HepG2 (cell line): ENCODE data around the gene ZFYVE28. TPM values are rescaled to one million over a fixed set of nuclear protein-coding genes. Genes with fewer than 3 reads are reported as not detected.

Experiments
- ATAC-seq: fragments of 200-7000 bp; cut with Tn5 transposase; 3 replicates; pipeline ENCODE4 v1.9.1; 2020; ENCODE audit warnings: mild to moderate bottlenecking, moderate library complexity
- BruUV-seq: library from RNA; stranded (reverse); fragments of 400-500 nt; replicated peaks from 2 replicates; lab custom pipeline; 2021; lab: Mats Ljungman, UMichigan
- CTCF ChIA-PET: fragments of 300-600 bp; formaldehyde crosslinking; extraction: SDS; loops from one replicate; lab custom pipeline; 2021; ENCODE audit warnings: low total read pairs, inconsistent platforms, low intra/inter-chr PET ratio; lab: Yijun Ruan, JAX
- POLR2A ChIA-PET: fragments of 350-600 bp; sonication (Branson Sonifier 250); formaldehyde crosslinking; loops from one replicate; lab custom pipeline; 2020; ENCODE audit warnings: antibody characterized with exemption, inconsistent platforms; lab: Yijun Ruan, JAX
- DNase-seq: peaks from one replicate; pipeline ENCODE4 v3.0.0-alpha.2; 2015; ENCODE audit warnings: low spot score
- FAIRE-seq: peaks from 3 replicates; lab custom pipeline; 2011; peaks lifted over from hg19 to GRCh38; lab: Jason Lieb, UNC
- H2AFZ ChIP-seq: one replicate; pipeline ENCODE4 v1.6.1; 2011; ENCODE audit warnings: low read length, inconsistent platforms
- H3K27ac ChIP-seq: fragments of 300-600 bp; 3 replicates; pipeline ENCODE4 v1.8.0; 2011; ENCODE audit warnings: mixed run types, mild to moderate bottlenecking, mixed read lengths, low read length, inconsistent platforms; ENCODE audit not compliant: insufficient read depth; ENCODE audit errors: extremely low read length
- H3K27me3 ChIP-seq, 2 experiments: fragments of 200-600 bp in 1 of 2; 2 replicates in 1 of 2; 3 replicates in 1 of 2; pipeline versions ENCODE4 v1.6.0 to v1.8.0; 2011; ENCODE audit warnings: low read length in 2 of 2, mild to moderate bottlenecking in 2 of 2, moderate library complexity in 2 of 2, inconsistent platforms in 1 of 2; ENCODE audit not compliant: insufficient read depth in 2 of 2, control insufficient read depth in 1 of 2
- H3K36me3 ChIP-seq, 2 experiments: fragments of 200-600 bp in 1 of 2; replicated peaks in 1 of 2; 2 replicates in 1 of 2; 3 replicates in 1 of 2; pipeline versions ENCODE4 v1.5.1 to v1.8.0; 2011; ENCODE audit warnings: low read length in 2 of 2, inconsistent platforms in 1 of 2; ENCODE audit not compliant: insufficient read depth in 2 of 2, control insufficient read depth in 1 of 2
- H3K4me1 ChIP-seq: 2 replicates; pipeline ENCODE4 v1.5.1; 2012; ENCODE audit warnings: low read length, inconsistent platforms; ENCODE audit not compliant: insufficient read depth
- H3K4me2 ChIP-seq: 2 replicates; pipeline ENCODE4 v1.6.0; 2011; ENCODE audit warnings: low read depth, low read length, inconsistent platforms
- H3K4me3 ChIP-seq, 3 experiments: fragments of 200-600 bp in 1 of 3; sonication (generic), shearing (Covaris generic) in 1 of 3; replicated peaks in 1 of 3; 2 replicates each; pipeline ENCODE4 v1.5.1; 2011 to 2016; ENCODE audit warnings: low read length in 3 of 3, inconsistent platforms in 2 of 3, low read depth in 2 of 3, mild to moderate bottlenecking in 2 of 3, control low read depth in 1 of 3, mixed read lengths in 1 of 3; ENCODE audit not compliant: insufficient read depth in 1 of 3
- H3K79me2 ChIP-seq: one replicate; pipeline ENCODE4 v1.6.1; 2011; ENCODE audit warnings: low read length, inconsistent platforms; ENCODE audit not compliant: insufficient read depth
- H3K9ac ChIP-seq: 2 replicates; pipeline ENCODE4 v1.6.0; 2011; ENCODE audit warnings: mild to moderate bottlenecking, low read depth, low read length, inconsistent platforms; ENCODE audit not compliant: insufficient read depth
- H3K9me3 ChIP-seq: 2 replicates; pipeline ENCODE4 v1.5.1; 2012; ENCODE audit warnings: mild to moderate bottlenecking, low read length
- H4K20me1 ChIP-seq: 2 replicates; pipeline ENCODE4 v1.6.0; 2011; ENCODE audit warnings: inconsistent platforms, mild to moderate bottlenecking, low read length, moderate library complexity; ENCODE audit not compliant: insufficient read depth
- ATF7 ChIP-seq, 2 experiments: fragments of 450-650 bp in 1 of 2; sonication (generic) in 1 of 2; formaldehyde crosslinking in 1 of 2; IDR thresholded peaks; 2 replicates each; pipeline versions ENCODE4 v1.4.0 to v1.6.1; 2016 to 2020; ENCODE audit warnings: antibody characterized with exemption in 1 of 2, mild to moderate bottlenecking in 1 of 2, missing genetic modification reagents in 1 of 2
- CHD4 ChIP-seq: fragments of 200-600 bp; sonication (generic); IDR thresholded peaks from 2 replicates; pipeline ENCODE4 v1.7.0; 2017; ENCODE audit warnings: mild to moderate bottlenecking, low read length, borderline replicate concordance
- DPF2 ChIP-seq: sonication (generic); formaldehyde crosslinking; IDR thresholded peaks from 2 replicates; pipeline ENCODE4 v1.4.0; 2020; ENCODE audit warnings: mild to moderate bottlenecking, low read depth, missing genetic modification reagents, borderline replicate concordance
- EP300 ChIP-seq, 3 experiments: sonication (generic) in 1 of 3; formaldehyde crosslinking in 1 of 3; IDR thresholded peaks; 2 replicates each; pipeline versions ENCODE4 v1.5.1 to v1.6.1; 2011 to 2020; ENCODE audit warnings: low read depth in 2 of 3, low read length in 2 of 3, borderline replicate concordance in 1 of 3, improper control_type of control experiment in 1 of 3, mild to moderate bottlenecking in 1 of 3, missing genetic modification reagents in 1 of 3, moderate library complexity in 1 of 3
- GFI1 ChIP-seq: sonication (generic); formaldehyde crosslinking; IDR thresholded peaks from 2 replicates; pipeline ENCODE4 v1.5.0; 2020; ENCODE audit warnings: missing genetic modification reagents, mild to moderate bottlenecking, borderline replicate concordance
- HOXA5 ChIP-seq: sonication (generic); formaldehyde crosslinking; IDR thresholded peaks from 2 replicates; pipeline ENCODE4 v1.4.0; 2020; ENCODE audit warnings: missing genetic modification reagents
- MAZ ChIP-seq, 2 experiments: sonication (generic) in 1 of 2; formaldehyde crosslinking in 1 of 2; IDR thresholded peaks; 2 replicates each; pipeline versions ENCODE4 v1.5.0 to v1.6.1; 2012 to 2020; ENCODE audit warnings: low read depth in 2 of 2, mild to moderate bottlenecking in 2 of 2, borderline replicate concordance in 1 of 2, improper control_type of control experiment in 1 of 2, low read length in 1 of 2, missing genetic modification reagents in 1 of 2, moderate library complexity in 1 of 2
- PPARG ChIP-seq: conservative IDR thresholded peaks from 2 replicates; pipeline ENCODE4 v1.6.1; 2016; ENCODE audit warnings: missing biosample characterization, missing genetic modification reagents
- RBFOX2 ChIP-seq: fragments of 200-400 bp; formaldehyde crosslinking; IDR thresholded peaks from 2 replicates; pipeline ENCODE4 v1.6.1; 2017; ENCODE audit warnings: low read depth, mild to moderate bottlenecking, low read length
- SMC3 ChIP-seq: IDR thresholded peaks from 2 replicates; pipeline ENCODE4 v1.6.1; 2011; ENCODE audit warnings: low read length, improper control_type of control experiment
- ZNF274 ChIP-seq: sonication (generic); formaldehyde crosslinking; IDR thresholded peaks from 2 replicates; pipeline ENCODE4 v1.5.1; 2020; ENCODE audit warnings: mild to moderate bottlenecking, missing genetic modification reagents
- ZNF431 ChIP-seq: sonication (generic); formaldehyde crosslinking; IDR thresholded peaks from 2 replicates; pipeline ENCODE4 v1.9.0; 2022; ENCODE audit warnings: missing genetic modification reagents, low read depth, mild to moderate bottlenecking, borderline replicate concordance
- ZNF496 ChIP-seq: sonication (generic); formaldehyde crosslinking; IDR thresholded peaks from 2 replicates; pipeline ENCODE4 v1.8.1; 2023; ENCODE audit warnings: mild to moderate bottlenecking, moderate library complexity, missing genetic modification reagents; ENCODE audit not compliant: insufficient replicate concordance
- ZNF687 ChIP-seq: sonication (generic); formaldehyde crosslinking; IDR thresholded peaks from 2 replicates; pipeline ENCODE4 v1.5.1; 2020; ENCODE audit warnings: mild to moderate bottlenecking, missing genetic modification reagents, moderate library complexity
- WGBS: methylation state at CpG from one replicate; pipeline ENCODE4 v1.1.6; 2017; ENCODE audit warnings: low lambda C conversion rate; 5-methylcytosine and 5-hydroxymethylcytosine counted together
- in situ Hi-C: cut with HindIII; loops from 2 replicates; pipeline ENCODE4 v1.10.0; 2017; ENCODE audit warnings: low pct_unique_long_range_greater_than_20kb; ENCODE audit not compliant: extremely low pct_ligation_motif_present
- intact Hi-C: fragments of 100-400 bp; cut with micrococcal nuclease; formaldehyde crosslinking; loops from one replicate; pipeline ENCODE4 v1.10.0; 2022; ENCODE audit not compliant: unreplicated experiment
- polyA plus RNA-seq, 8 experiments: library from polyadenylated mRNA; depleted of rRNA in 3 of 8; stranded (reverse) in 7 of 8; unstranded in 1 of 8; fragments of >200 nt; fragmentation: Illumina TruSeq in 4 of 8; extraction: Trizol in 4 of 8; gene quantifications; 2 replicates each; pipeline versions ENCODE4 v1.2.1 to v1.2.3, GENCODE V29; 2011 to 2016; ENCODE audit warnings: low read depth in 4 of 8, missing spikeins in 1 of 8, mixed read lengths in 1 of 8; ENCODE audit not compliant: insufficient read depth in 1 of 8
- total RNA-seq, 5 experiments: library from RNA; depleted of rRNA; stranded (reverse); fragments of >200 nt; fragmentation: Illumina TruSeq; extraction: Trizol; gene quantifications; 2 replicates each; pipeline ENCODE4 v1.2.3, GENCODE V29; 2016; ENCODE audit warnings: low read depth in 1 of 5
- TF ChIP-seq, protein P1 (sequence below): IDR thresholded peaks from 2 replicates; pipeline ENCODE4 v1.6.1; 2016; ENCODE audit warnings: missing compliant biosample characterization, missing genetic modification reagents, borderline replicate concordance
- TF ChIP-seq, protein P2 (sequence below): sonication (generic); formaldehyde crosslinking; IDR thresholded peaks from 2 replicates; pipeline ENCODE4 v1.5.0; 2020; ENCODE audit warnings: missing genetic modification reagents

ZFYVE28 gene
- total and polyA plus RNA-seq, 2 of the 13 experiments (the other 11 are each of a cell fraction or from before 2014, with no cell fraction given): 0.12 to 0.22 TPM

DNA sequence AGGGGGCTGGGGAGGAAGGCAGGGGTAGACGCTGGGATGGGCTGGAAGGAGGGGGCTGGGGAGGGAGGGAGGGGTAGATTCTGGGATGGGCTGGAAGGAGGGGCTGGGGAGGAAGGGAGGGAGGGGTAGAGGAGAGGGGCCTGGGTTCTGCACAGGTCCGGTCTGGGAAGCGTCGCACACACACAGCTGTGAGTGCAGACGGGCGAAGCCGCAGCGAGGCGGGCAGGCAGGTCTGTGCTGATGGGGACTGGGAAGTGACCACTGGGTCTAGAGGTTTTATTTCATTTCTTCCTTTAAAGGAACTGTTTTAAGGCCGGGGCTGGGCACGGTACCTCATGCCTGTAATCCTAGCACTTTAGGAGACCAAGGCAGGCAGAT lies 87.4 kb downstream of the ZFYVE28 start:
- no peak for ATAC-seq
- TF ChIP-seq EP300 (IDR thresholded peaks at IDR 0.05; ENCODE audit: low read depth in 2 of 2, low read length in 2 of 2) (no peak), EP300 (CRISPR knock-in tag; IDR thresholded peaks at IDR 0.05; ENCODE audit: borderline replicate concordance) (no peak), ZNF496 (CRISPR knock-in tag) (no peak), DPF2 (no peak), MAZ (IDR thresholded peaks at IDR 0.05; ENCODE audit: borderline replicate concordance, low read depth, low read length) (no peak), MAZ (CRISPR knock-in tag; IDR thresholded peaks at IDR 0.05; ENCODE audit: low read depth) (no peak), RBFOX2 (no peak), ATF7 (IDR thresholded peaks at IDR 0.05) (no peak), ATF7 (CRISPR knock-in tag; IDR thresholded peaks at IDR 0.05) (no peak), ZNF431 (no peak), CHD4 (no peak), HOXA5 (no peak), ZNF274 (no peak), PPARG (CRISPR knock-in tag) (no peak), GFI1 (CRISPR knock-in tag) (no peak), ZNF687 (CRISPR knock-in tag) (no peak), SMC3 (no peak)
- TF ChIP-seq, protein P1, sequence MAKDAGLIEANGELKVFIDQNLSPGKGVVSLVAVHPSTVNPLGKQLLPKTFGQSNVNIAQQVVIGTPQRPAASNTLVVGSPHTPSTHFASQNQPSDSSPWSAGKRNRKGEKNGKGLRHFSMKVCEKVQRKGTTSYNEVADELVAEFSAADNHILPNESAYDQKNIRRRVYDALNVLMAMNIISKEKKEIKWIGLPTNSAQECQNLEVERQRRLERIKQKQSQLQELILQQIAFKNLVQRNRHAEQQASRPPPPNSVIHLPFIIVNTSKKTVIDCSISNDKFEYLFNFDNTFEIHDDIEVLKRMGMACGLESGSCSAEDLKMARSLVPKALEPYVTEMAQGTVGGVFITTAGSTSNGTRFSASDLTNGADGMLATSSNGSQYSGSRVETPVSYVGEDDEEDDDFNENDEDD (CRISPR knock-in tag): no peak
- TF ChIP-seq, protein P2, sequence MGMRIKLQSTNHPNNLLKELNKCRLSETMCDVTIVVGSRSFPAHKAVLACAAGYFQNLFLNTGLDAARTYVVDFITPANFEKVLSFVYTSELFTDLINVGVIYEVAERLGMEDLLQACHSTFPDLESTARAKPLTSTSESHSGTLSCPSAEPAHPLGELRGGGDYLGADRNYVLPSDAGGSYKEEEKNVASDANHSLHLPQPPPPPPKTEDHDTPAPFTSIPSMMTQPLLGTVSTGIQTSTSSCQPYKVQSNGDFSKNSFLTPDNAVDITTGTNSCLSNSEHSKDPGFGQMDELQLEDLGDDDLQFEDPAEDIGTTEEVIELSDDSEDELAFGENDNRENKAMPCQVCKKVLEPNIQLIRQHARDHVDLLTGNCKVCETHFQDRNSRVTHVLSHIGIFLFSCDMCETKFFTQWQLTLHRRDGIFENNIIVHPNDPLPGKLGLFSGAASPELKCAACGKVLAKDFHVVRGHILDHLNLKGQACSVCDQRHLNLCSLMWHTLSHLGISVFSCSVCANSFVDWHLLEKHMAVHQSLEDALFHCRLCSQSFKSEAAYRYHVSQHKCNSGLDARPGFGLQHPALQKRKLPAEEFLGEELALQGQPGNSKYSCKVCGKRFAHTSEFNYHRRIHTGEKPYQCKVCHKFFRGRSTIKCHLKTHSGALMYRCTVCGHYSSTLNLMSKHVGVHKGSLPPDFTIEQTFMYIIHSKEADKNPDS (CRISPR knock-in tag): no peak

More for the DNA sequence above, 87.4 kb downstream of the ZFYVE28 start:
- Histone ChIP-seq H2AFZ (no peak overlapping the region), H4K20me1 (no peaks in the 10 kb centered on the region), H3K4me2 (no peak overlapping the region), H3K27ac (no peak overlapping the region), H3K4me3 (no peak overlapping the region), H3K9ac (no peak overlapping the region), H3K9me3 (peaks cover 3% of the 10 kb centered on the region; the same call in 1 of the 2 replicates), H3K36me3 (no peaks in the 10 kb centered on the region), H3K4me1 (no peaks in the 10 kb centered on the region), H3K27me3 (peaks cover 1 to 6% of the 10 kb centered on the region in 2 experiments; a peak in 4 of 5 replicates), H3K79me2 (no peaks in the 10 kb centered on the region)
- 70% methylated on average over 11 of the region's 11 CpGs for WGBS
- in situ Hi-C loops (no loop called here), intact Hi-C loops (no loop called here)
- FAIRE-seq: no peak
- POLR2A ChIA-PET: no interaction called here
- no peak for DNase-seq
- BruUV-seq: no TSS peak
- CTCF ChIA-PET: no interaction called here
